ENCODE results near the gene LRTM1.

DNA sequence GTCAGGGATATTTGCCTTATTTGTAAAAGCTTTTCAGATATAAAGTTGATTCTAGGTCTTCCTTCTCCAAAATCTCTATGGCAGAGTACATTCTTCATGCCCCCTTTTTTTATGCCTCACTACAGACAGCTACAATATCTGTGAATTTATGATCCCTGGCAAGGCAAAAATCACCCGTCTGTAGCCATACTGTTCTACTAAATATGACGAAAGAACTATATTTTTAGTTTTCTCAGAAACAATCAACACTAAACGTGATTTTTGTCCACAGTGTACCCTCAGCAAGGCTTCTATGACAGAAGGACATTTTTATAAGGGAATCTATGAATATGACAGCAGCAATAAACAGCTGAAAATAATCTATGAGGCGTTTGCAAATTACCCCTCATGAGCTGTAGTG is 12.7 kb downstream of the LRTM1 start:
- no peak for TF ChIP-seq POLR2AphosphoS5 (IDR thresholded peaks at IDR 0.05; ENCODE audit: low read depth)
- TF ChIP-seq, protein P1, sequence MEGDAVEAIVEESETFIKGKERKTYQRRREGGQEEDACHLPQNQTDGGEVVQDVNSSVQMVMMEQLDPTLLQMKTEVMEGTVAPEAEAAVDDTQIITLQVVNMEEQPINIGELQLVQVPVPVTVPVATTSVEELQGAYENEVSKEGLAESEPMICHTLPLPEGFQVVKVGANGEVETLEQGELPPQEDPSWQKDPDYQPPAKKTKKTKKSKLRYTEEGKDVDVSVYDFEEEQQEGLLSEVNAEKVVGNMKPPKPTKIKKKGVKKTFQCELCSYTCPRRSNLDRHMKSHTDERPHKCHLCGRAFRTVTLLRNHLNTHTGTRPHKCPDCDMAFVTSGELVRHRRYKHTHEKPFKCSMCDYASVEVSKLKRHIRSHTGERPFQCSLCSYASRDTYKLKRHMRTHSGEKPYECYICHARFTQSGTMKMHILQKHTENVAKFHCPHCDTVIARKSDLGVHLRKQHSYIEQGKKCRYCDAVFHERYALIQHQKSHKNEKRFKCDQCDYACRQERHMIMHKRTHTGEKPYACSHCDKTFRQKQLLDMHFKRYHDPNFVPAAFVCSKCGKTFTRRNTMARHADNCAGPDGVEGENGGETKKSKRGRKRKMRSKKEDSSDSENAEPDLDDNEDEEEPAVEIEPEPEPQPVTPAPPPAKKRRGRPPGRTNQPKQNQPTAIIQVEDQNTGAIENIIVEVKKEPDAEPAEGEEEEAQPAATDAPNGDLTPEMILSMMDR (IDR thresholded peaks at IDR 0.05; ENCODE audit: insufficient read depth, low read length) = no peak
